ENCODE results near the gene GPHB5. TPM values are rescaled to one million over a fixed set of nuclear protein-coding genes. Genes with fewer than 3 reads are reported as not detected.

The GPHB5 gene
- total RNA-seq, 1 experiment from 2014 or later = not detected

DNA sequence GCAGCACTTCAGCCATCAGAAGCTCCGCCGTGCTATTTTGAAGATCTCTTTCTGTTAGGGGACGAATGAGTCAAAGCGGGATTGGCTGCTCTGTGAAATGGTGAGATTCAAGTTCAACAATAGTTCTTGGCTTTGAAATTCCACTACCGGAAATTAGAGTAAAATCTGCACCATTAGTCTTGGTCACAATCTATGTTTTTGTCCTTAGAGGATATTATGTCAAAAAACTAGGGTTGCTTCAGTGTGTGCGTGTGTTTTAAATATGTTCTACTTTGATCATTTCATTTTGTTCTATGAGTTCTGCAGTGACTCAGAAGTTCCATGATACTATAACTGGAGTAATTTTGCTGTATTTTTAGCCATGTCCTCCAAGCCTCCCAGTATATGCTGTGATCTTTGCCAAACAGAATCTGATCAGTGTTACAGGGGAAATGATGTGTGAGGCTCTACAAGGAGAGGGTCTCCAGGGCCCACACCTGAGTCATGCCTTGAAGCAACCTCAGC, 22.6 kb downstream of the GPHB5 start:
- intact Hi-C loops (cut with micrococcal nuclease) = no loop called here
- TF ChIP-seq EZH2 (IDR thresholded peaks at IDR 0.05) (no peak), TCF7L2 (IDR thresholded peaks at IDR 0.05; ENCODE audit: borderline replicate concordance, extremely low read depth, insufficient read depth, insufficient read length) (no peak), CEBPB (IDR thresholded peaks at IDR 0.05; ENCODE audit: low read depth) (no peak)
- DNase-seq (ENCODE audit: low read depth, low spot score) (no peak), ATAC-seq (no peak)
- no peak overlapping the region for H3K27ac ChIP-seq (ENCODE audit: low read depth, low read length)
- ChIA-PET RAD21 (ENCODE audit: low non-redundant PET in 1 of 2, low total read pairs in 2 of 2, uncharacterized antibody in 2 of 2, unreplicated experiment in 2 of 2) (no interaction called here), CTCF (no interaction called here), POLR2A (no interaction called here)
- H3K36me3 ChIP-seq (ENCODE audit: control insufficient read depth in 1 of 2, insufficient read depth in 2 of 2, low read length in 2 of 2) = no peaks in the 10 kb centered on the region
- H3K9me3 ChIP-seq (ENCODE audit: control insufficient read depth in 1 of 2, insufficient read depth in 1 of 2, low read depth in 1 of 2, low read length in 2 of 2) = no peaks in the 10 kb centered on the region
- H3K9ac ChIP-seq (ENCODE audit: low read length) = no peak overlapping the region
- peaks cover 51% of the 10 kb centered on the region for H3K27me3 ChIP-seq (ENCODE audit: insufficient read depth, low read length)
- no peaks in the 10 kb centered on the region for H3K79me2 ChIP-seq (ENCODE audit: insufficient read depth, low read length)
- no peaks in the 10 kb centered on the region for H3K4me1 ChIP-seq (ENCODE audit: control insufficient read depth in 1 of 2, insufficient read depth in 2 of 2, low read length in 2 of 2)
- no peaks in the 10 kb centered on the region for H3K9me2 ChIP-seq (ENCODE audit: insufficient read depth)
- H4K20me1 ChIP-seq (ENCODE audit: insufficient read depth) = no peaks in the 10 kb centered on the region
- H2AFZ ChIP-seq (ENCODE audit: low read depth, low read length, poor library complexity, severe bottlenecking) = no peak overlapping the region
- no TSS peak for BruUV-seq (replicated peaks)
- H3K4me3 ChIP-seq (replicated peaks in 1 of 2; ENCODE audit: low read depth in 1 of 2, low read length in 2 of 2) = no peak overlapping the region
- H3K4me2 ChIP-seq (ENCODE audit: low read length) = no peak overlapping the region

DNA sequence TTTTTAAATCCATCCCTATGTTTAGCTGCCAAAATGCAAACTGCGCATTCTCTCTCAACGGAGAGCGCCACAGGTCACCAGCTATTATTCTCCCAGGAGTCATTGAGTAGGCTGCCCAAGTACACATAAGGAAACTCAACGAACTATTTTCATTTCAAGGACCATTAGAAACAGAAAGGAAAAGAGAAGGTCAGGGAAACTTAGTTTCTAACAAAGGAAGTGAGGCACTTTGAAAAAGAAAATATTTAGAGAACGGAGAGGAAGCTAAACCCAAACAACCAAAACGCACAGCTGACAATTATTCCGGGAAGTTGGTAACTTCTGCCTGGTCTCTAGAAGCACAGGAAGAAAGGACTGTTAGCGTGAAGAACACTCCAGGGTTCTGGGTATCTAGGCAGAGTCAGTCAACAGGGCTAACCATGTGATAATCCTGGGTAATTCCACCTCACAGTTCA, 23.5 kb downstream of the GPHB5 start:
- Histone ChIP-seq H3K9me2 (ENCODE audit: insufficient read depth) (no peaks in the 10 kb centered on the region), H3K27ac (ENCODE audit: low read depth, low read length) (no peak overlapping the region), H3K9ac (ENCODE audit: low read length) (no peak overlapping the region), H3K79me2 (ENCODE audit: insufficient read depth, low read length) (no peaks in the 10 kb centered on the region), H3K4me3 (replicated peaks in 1 of 2; ENCODE audit: low read depth in 1 of 2, low read length in 2 of 2) (no peak overlapping the region), H3K36me3 (ENCODE audit: control insufficient read depth in 1 of 2, insufficient read depth in 2 of 2, low read length in 2 of 2) (no peaks in the 10 kb centered on the region), H2AFZ (ENCODE audit: low read depth, low read length, poor library complexity, severe bottlenecking) (no peak overlapping the region), H4K20me1 (ENCODE audit: insufficient read depth) (no peaks in the 10 kb centered on the region), H3K9me3 (ENCODE audit: control insufficient read depth in 1 of 2, insufficient read depth in 1 of 2, low read depth in 1 of 2, low read length in 2 of 2) (no peaks in the 10 kb centered on the region), H3K4me2 (ENCODE audit: low read length) (no peak overlapping the region), H3K4me1 (ENCODE audit: control insufficient read depth in 1 of 2, insufficient read depth in 2 of 2, low read length in 2 of 2) (no peaks in the 10 kb centered on the region), H3K27me3 (ENCODE audit: insufficient read depth, low read length) (peaks cover 51% of the 10 kb centered on the region)
- no TSS peak for BruUV-seq (replicated peaks)
- intact Hi-C loops (cut with micrococcal nuclease) = no loop called here
- POLR2A ChIA-PET = no interaction called here
- RAD21 ChIA-PET (ENCODE audit: low non-redundant PET in 1 of 2, low total read pairs in 2 of 2, uncharacterized antibody in 2 of 2, unreplicated experiment in 2 of 2) = no interaction called here
- ATAC-seq (no peak), DNase-seq (ENCODE audit: low read depth, low spot score) (no peak)
- CTCF ChIA-PET = no interaction called here
- TF ChIP-seq SP1 (IDR thresholded peaks at IDR 0.05; ENCODE audit: low read depth) (no peak), CEBPB (IDR thresholded peaks at IDR 0.05; ENCODE audit: low read depth) (no peak)
